ENCODE data around the gene FOXO1.

DNA sequence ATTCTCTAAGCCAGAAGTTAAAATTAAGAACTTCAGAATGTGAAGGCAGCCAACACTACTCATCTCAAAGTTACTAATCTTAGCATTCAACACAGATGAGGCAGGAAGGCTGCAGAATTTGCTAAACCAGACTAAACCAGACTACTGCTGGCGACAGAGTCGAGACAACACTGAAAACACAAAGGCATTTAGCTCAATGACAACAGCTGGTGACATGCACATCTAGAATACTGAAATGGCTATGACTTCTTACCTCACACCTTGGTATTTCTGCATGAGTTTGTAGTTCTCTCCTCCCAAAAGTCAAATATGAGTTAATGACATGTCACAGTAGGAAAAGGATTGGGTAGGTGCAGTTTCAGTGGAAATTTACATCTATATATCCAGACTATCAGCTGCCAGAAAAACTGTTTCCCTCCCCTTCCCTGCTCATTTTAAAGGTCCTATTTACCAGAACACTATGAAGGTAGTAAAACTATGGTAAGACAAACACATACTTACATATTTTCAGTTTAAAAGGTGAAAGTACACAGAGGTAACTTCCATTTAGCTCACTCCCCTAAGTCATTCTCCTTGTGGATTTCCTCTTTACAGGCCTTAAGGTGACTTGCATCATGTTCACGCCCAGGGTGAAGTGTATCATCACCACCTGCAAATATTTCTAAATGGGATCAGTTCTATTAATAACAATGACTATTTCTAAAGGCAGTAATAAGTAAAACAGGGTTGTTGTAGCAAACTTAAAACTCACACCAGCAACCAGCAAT lies 21.4 kb downstream of the FOXO1 start:
- TF ChIP-seq, protein P1, sequence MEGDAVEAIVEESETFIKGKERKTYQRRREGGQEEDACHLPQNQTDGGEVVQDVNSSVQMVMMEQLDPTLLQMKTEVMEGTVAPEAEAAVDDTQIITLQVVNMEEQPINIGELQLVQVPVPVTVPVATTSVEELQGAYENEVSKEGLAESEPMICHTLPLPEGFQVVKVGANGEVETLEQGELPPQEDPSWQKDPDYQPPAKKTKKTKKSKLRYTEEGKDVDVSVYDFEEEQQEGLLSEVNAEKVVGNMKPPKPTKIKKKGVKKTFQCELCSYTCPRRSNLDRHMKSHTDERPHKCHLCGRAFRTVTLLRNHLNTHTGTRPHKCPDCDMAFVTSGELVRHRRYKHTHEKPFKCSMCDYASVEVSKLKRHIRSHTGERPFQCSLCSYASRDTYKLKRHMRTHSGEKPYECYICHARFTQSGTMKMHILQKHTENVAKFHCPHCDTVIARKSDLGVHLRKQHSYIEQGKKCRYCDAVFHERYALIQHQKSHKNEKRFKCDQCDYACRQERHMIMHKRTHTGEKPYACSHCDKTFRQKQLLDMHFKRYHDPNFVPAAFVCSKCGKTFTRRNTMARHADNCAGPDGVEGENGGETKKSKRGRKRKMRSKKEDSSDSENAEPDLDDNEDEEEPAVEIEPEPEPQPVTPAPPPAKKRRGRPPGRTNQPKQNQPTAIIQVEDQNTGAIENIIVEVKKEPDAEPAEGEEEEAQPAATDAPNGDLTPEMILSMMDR (IDR thresholded peaks at IDR 0.05) = no peak
- no peak for TF ChIP-seq POLR2AphosphoS5 (IDR thresholded peaks at IDR 0.05)

All from sigmoid colon (tissue), 4 donors.